ENCODE measurements around the gene PTPMT1.

The PTPMT1 gene

DNA sequence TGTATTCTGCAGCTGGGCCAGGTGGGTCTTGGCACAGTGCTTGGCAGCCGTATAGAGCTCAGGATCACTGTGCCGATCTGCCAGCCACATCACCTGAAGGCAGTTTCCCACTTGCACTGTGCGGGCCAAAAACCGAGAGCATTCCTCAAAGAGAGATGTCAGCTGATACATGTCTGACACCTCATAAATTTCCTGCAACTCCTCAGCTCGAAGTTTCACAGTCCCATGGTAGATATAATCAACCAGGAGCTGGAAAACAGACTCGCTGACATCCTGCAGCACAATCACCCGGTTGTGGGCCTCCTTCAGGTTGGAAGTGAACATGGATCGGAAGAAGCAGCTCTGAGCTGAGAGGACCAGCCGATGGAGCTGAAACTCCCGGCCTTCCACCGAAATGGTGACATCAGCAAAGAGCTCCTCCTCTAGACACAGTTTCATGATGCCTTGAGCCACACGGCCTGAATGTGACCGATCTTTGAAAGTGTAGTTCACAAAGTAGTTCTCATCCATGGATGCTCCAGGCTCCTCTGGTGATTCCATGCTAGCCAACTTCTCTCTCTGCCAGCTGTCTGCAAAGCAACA lies 12.2 kb downstream of the PTPMT1 start:
- in situ Hi-C loops (cut with MboI; ENCODE audit: low sequenced_read_pairs): no loop called here

DNA sequence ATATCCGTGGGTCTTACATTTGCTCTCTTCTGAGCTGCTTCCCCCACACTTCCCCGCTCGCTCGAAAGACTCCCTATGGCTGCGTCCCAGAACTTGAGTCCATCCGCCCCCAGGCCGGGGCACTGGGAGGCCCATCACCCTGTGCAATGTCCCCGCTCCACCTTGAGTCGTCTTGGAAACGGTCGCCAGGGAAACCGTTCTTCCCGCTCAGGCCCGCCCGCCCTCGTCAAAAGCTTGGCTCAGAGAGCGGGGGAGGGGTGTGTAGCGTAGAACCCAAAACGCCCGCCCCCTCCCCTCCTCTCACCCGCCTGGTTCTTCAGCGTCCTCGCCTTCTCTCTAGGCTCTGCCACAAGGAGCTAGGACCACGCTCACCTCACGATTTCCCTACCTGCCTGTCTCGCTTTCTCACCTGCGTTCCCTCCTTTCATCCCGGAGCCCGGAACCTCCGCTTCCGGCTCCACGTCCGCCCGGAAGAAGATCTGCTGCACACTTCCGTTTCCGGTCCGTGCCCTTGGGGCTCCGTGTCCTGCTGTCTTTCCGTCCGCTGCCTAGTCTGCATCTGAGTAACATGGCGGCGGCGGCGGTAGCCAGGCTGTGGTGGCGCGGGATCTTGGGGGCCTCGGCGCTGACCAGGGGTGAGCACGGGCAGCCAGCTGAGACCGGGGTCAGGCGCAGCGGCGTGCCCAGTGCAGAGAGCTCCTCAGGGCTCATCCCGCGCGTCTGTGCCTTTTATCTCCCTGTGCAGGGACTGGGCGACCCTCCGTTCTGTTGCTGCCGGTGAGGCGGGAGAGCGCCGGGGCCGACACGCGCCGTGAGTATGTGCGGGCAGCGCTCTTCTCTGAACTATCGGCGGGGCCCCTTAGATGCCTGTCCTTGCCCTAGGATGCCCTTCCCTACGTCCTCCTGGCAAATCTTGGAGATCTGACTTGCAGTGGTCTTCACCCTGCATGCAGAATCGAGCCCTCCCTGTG lies 13.4 kb downstream of the PTPMT1 start, which contains the start of the genes KBTBD4 and NDUFS3:
TSS of gene KBTBD4 (minus strand) at position 447 of the 971 bp plus-strand sequence. CDS start at position 428, 19 bp downstream.
TSS of gene NDUFS3 (plus strand) at position 551 of the 971 bp plus-strand sequence. CDS start at position 569, 18 bp downstream.
- in situ Hi-C loops (cut with MboI; ENCODE audit: low sequenced_read_pairs): no loop called here

DNA sequence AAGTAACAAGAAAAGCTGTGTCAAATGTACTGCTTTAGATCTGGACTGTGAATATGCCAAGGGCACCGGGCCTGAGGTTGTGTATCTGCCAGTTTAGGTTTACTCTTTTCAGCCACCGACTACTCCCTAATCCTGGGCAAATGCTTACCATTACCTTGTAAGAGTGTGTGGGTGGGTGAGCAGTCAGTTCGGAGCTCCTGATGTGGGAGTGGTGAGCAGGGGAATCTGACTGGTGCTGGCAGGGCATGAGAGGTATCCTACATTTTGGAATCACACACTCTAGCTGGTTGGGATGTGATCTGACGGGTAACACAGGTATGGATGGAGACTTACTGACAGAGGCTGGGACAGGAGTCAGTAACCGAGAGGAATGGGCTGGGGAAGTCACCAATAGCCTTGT lies 18.4 kb downstream of the PTPMT1 start:
- in situ Hi-C loops (cut with MboI; ENCODE audit: low sequenced_read_pairs): no loop called here

DNA sequence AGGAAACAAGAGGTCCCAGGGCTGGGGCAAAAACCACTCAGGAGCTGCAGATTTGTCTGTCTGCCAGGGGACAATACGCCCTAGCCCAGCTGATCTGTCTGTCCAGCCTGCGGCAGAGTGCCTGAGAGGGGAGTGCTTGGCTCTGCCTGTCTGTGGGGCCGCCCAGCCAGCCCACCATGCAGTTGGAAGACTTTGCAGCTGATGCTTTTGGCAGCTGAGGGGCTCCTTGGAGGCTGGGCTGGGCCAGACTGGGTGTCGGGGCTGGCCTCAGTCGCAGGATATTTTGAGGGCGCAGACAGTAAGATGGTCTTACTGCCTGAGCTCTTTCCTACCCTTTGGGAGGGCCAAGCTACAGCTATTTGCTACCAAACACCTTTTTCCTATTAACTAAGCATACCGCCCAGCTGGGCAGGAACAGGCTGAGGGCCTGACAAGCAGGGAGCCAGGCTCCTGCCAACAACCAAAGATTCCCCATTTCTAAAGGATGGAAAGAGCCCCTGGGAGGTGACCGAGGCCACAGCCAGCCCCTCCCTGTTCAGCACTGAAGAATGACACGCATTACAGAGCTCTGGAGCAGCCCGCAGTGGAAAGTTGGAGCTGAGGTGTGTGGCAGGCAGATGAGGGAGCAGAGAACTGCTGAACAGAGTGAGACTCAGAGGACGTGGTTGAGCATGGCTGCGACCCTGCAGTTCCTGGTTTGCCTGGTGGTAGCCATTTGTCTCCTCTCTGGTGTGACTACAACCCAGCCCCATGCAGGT lies 20.9 kb downstream of the PTPMT1 start, which contains the start of gene FAM180B:
TSS of gene FAM180B (plus strand) at position 581 of the 758 bp plus-strand sequence. CDS start at position 672, 91 bp downstream.
- in situ Hi-C loops (cut with MboI; ENCODE audit: low sequenced_read_pairs): no loop called here

DNA sequence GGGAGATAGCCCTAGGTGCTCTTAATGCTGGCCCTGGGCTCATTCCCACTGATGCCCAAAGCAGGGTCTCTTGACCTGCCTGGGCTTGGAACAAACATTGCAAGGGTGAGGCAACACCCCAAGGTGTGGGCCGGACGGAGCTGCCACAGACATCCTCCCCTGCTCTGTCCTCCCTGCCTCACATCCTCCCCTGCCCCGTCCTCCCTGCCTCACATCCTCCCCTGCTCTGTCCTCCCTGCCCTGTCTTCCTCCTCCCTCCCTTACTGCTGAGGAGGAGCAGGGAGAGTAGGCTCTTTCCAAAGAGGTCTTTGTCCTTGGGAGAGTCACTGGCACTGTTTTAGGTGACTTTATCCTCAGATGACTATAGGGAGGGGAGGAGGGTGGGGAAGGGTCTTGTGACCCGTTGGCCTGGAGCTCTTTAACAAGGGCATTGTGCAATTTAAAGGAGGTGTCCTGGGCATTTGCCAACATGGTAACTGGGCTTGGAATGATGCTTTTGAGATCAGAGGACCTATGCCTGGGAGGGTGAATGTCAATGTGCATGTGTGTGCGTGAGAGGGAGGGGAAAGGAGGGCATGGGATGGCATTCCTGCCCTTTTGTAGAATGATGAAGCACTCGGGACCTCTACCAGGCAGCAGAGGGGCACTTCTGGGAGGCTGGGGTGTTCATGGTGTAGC lies 21.8 kb downstream of the PTPMT1 start:
- in situ Hi-C loops (cut with MboI; ENCODE audit: low sequenced_read_pairs): no loop called here

DNA sequence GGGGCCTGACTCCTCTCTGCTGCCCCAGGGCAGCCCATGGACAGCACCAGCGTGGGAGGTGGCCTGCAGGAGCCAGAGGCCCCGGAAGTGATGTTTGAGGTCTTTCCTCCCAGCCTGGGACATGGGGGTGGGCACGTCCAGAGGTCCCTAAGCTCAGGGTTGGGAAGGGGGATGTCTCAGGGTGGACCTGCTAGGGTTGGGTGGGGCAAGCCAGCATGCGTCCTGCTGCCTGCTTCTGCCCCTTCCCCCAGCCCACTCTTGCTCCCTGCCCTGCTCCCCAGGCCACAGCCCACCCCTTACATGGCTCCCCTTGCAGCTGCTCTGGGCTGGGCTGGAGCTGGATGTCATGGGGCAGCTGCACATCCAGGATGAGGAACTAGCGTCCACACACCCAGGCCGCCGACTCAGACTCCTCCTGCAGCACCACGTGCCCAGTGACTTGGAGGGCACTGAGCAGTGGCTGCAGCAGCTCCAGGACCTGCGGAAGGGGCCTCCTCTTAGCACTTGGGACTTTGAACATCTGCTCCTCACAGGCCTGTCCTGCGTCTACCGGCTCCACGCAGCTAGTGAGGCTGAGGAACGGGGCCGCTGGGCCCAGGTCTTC lies 22.4 kb downstream of the PTPMT1 start:
- in situ Hi-C loops (cut with MboI; ENCODE audit: low sequenced_read_pairs): no loop called here

DNA sequence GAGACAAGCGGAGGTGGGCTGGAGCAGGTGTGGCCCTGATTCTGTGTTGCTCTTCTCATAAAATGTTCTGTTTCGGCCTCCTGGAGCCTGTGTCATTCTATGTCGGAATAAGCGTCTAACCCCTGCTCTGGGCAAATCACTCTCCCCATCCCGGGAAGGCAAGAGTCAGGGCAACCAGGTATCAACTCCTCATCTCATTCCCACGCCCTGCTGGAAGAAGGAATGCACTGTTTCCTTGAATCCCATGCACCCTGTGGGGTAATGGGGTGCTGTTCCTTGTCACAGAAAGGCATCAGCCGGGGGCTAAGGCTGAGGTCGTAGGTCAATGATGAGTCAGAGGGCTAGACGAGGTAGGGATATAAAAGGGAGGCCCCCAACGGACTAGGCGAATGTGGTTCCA lies 23.7 kb downstream of the PTPMT1 start:
- in situ Hi-C loops (cut with MboI; ENCODE audit: low sequenced_read_pairs): no loop called here

DNA sequence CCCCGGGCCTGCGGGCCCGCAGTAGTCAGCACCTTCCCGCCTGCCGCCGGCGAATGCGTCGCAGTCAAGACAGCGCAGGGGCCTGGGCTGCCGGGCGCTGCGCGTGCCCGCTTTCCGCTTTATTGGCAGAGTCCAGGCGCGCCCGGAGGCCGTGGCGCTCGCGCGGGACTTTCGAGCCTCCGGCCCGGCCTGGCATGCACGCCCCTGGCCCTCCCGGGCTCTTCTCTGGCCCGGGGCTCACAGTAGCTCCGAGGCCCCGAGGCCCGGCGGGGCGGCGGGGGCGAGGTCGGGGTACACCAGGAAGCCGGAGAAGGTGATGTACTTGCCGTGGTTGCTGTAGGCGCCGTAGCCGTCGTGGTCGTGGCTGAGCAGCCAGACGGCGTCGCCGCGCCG lies 24.2 kb downstream of the PTPMT1 start:
- in situ Hi-C loops (cut with MboI; ENCODE audit: low sequenced_read_pairs): no loop called here

DNA sequence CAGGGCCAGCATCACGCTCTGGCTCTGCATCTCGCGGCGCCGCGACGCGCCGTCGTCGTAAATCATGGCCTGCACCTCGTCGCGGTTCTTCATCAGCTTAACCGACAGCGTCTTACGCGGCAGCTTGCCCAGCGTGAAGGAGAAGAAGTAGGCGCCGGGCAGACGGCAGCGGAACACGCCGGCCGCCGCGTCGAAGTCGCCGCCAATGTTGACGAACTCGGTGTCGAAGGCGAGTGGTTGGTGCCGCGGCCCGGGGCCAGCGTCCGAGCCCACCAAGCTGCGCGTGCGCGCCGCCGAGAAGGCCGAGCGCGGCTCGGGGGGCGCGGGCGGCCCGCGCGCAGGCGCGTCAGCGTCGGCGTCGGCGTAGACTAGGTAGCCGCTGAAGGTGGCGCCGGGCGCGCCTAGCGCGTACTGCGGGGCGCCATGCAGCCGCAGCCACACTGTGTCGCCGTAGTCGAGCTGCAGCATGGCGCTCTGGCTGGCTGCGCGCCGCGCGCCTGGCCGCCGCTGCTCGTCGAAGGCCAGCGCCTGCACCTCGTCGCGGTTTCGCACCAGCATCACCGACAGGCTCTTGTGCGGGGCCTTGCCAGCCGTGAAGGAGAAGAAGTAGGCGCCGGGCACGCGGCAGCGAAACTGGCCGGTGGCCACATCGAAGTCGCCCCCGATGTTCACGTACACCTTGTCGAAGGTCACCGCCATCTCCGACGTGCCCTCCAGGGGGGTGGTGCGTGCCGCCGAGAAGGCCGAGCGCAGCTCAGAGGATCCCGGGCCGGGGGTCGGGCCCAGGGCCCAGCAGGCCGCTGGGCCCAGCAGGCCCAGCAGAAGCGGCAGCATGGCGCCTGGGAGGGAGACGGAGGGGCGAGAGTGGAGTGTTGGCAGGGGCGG lies 24.8 kb downstream of the PTPMT1 start:
- in situ Hi-C loops (cut with MboI; ENCODE audit: low sequenced_read_pairs): no loop called here

DNA sequence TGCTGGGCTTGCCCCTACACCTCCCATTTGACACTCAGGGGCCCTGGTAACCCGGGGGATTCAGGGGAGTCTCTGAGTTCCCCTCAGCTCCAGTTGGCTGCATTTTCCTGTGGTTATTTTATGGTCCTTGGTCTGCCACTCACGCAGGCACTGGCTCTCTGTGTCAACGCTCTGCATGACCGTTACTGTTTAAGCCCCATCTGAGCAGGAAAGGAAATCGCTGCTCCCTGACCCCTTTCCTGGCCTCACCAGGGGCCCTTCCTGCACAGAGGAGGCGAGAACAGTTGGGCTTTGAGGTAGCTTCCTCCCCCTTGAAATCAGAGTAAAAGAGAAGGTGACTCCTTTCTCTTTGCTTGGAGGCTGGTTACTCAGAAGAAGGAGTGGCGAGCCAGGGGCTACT lies 26.4 kb downstream of the PTPMT1 start:
- in situ Hi-C loops (cut with MboI; ENCODE audit: low sequenced_read_pairs): no loop called here

DNA sequence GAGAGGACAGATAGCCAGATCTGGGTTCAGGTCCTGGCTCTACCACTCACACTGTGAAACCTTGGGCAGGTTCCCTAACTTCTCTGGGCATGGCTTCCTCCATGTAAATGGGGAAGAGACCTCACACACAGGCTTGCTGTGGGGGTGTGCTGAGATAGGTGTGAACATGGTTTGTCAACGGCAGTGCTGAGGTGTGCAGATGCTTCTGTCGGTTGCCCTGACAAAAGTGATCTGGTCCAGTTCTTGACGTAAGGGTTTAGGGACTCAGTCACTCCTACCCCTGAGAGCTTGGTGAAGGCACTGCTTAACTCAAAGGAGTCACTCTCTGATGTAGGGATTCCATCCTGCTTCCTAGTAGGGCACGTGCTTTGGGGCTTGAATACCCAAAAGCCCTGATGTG lies 26.9 kb downstream of the PTPMT1 start:
- in situ Hi-C loops (cut with MboI; ENCODE audit: low sequenced_read_pairs): no loop called here

DNA sequence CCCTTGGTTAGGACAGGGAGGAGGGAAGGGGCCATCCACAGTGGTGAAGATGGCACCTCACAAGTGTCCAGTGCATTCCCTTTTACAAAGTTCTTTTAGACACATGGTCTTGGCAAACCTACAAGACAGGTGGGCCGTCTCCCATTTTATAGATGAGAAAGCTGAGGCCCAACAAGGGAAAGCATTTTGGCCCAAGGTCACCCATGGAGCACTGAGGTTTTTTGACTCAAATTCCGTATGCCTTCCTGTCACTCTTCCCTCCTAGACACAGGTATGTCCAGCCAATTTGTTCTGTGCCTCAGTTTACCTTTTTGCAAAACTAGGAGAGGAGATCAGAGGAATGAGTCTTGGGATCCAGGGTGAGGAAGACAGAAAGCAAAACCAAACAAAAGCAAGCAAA lies 27.6 kb downstream of the PTPMT1 start:
- in situ Hi-C loops (cut with MboI; ENCODE audit: low sequenced_read_pairs): no loop called here

DNA sequence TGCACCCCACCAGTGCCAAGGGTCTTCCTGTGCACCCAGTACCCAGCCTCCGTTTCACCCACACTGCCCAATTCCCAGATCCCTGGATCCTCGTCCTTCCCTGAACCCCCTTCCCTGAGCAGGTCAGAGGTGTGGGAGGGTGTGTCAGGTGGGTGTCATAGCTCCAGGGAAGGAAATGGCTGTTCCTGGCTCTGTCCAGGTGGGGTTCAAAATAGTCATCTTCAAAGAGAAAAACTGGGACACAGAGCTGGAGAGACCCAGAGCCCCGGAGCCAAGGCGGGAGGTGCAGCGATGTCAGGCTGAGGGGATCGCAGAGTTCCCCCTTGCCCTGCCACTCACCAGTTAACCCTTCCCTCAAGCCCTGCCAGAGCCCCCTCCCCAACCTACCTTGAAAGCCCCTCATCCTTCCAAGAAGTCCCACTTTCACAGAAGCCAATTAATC lies 28.1 kb downstream of the PTPMT1 start:
- in situ Hi-C loops (cut with MboI; ENCODE audit: low sequenced_read_pairs): no loop called here

DNA sequence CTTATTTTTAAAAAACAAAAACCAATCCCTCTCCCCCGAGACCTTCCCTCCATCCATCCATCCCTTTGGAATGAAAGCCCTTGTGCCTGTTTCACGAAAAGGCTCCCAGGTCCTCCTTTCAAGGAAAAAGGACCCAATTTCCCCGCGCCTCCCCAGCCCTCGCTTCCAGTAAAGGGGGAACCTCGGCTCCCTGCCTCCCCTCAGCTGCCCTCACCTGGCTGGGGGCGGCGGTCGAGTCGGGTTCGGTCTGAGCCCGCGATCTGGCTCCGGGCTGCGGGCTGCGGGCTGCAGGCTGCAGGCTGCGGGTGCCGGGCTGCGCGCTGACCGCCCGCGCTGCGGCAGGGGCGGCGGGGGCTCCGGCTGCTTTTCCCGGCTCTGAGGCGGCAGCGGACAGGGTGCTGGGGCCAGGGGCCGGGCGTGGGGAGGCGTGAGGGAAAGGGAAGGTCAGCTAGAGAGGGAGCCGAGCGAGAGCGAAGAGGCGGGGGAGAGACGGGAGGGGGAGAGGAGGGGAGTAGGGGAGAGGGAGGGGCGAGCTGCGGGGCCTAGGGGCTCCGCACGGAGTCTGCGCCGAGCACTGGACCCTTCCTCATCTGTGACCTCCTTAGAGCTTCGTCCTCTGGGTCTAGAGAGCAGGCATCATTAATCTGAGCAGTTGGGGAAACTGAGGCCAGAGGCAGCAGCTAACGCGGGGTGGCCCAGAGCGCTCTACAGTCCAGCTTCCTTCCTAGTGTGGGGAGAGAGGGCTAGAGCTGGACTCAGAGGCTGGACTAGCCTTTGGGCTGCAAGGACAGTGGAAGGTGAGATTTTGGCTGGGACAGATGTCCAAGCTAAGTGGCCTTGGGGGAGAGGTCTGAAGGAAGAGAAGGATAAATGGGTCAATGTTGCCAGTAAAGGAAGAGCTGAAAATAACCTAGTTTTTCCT lies 28.8 kb downstream of the PTPMT1 start, which contains the start of gene C1QTNF4:
TSS of gene C1QTNF4 (minus strand) at position 478 of the 922 bp plus-strand sequence. CDS start 3,601 bp downstream, outside the sequence.
- in situ Hi-C loops (cut with MboI; ENCODE audit: low sequenced_read_pairs): no loop called here

DNA sequence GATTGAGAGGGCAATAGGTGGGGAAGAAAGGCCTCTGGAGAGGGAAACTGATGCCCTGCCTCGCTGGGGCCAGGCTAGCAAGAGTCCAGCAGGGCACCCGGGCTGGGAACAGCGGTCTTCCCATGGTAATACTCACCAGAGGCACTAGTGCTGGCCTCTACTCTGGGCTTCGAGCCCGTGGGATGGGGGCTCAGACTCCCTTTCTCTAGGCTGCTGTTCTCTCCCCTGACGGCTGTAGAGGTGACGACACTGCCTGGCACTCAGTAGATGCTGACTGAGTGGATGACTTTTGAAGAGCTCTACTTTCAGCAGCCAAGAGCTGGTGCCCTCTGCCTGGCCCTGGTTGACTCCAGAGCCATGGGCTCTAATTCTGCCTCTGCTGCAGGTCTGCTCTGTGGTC lies 29.6 kb downstream of the PTPMT1 start:
- in situ Hi-C loops (cut with MboI; ENCODE audit: low sequenced_read_pairs): no loop called here

DNA sequence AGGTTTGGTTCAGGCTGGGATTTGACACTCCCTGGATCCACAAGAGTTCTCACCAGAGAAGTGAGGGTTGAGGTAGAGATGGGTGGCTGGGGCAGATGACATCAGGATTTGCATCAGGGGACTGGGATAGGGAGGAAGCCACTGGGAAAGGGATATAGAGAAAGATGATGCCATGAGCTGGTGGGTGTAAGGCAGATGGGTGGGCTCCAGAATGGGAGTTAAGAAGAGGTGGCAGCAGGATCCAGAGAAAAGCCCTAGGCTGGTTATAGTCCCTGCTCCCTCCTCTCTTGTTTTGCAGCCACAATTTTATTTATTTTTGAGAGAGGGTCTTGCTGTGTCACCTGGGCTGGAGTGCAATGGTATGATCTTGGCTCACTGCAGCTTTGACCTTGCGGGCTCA lies 30.6 kb downstream of the PTPMT1 start:
- in situ Hi-C loops (cut with MboI; ENCODE audit: low sequenced_read_pairs): no loop called here

DNA sequence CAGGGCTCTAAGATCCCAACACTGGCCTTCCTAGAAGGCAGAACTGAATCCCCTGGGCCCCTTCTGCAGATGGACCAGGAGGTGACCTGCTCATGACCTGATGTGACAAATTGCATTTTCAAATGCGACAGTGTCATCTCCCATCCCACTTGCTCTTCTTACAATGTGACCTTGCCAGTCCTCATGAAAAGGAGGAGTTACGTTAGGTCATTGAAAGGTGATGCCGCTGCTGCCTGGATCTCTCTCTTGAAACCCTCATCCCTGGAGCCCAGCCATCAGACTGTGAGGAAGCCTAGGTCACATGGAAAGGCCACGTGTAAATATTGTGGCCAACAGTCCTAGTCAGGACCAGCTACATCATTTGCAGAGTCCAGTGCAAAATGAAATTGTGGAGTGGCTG lies 34.5 kb downstream of the PTPMT1 start:
- in situ Hi-C loops (cut with MboI; ENCODE audit: low sequenced_read_pairs): no loop called here

DNA sequence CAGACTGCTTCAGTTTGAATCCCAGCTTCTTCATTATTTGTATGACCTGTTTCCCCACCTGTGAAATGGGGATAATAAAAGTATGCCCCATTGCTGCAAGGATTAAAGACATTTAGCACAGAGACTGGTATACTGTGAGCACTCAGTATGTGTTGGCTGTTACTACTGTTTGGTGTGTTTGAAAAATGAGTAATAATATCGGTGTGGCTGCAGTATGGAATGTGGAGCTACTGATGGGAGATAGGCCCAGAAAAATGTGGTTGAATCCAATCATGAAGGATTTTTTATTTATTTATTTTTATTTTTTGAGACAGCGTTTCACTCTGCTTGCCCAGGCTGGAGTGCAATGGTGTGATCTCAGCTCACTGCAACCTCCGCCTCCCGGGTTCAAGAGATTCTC lies 37.9 kb downstream of the PTPMT1 start:
- in situ Hi-C loops (cut with MboI; ENCODE audit: low sequenced_read_pairs): no loop called here
